Inferior parietal cortex (tissue), 1 donor: Measurements from ENCODE around the gene DNAJC13.

Source experiments
- DNase-seq: peaks from one replicate; pipeline ENCODE4 v3.0.0-alpha.2; 2016; ENCODE audit errors: extremely low spot score

The DNAJC13 gene

DNA sequence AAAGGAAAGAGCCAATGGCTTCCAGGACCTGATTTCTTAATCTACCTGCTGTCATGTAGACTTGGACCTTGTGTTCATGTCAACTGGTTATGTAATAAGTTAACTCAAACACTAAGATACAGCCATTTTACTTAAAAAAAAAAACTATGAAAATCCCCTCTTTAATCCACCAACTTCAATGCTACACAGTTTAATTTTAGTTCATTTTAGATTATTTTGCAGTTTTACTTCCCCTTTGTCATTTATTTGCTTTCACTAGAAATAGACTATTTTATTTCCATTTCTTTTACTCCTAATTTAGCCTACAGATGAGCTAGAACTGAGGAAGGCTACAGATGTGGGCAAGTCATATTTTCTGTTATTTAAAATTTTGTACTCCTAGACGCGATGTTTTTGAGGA, 10.7 kb upstream of the DNAJC13 start:
- DNase-seq: no peak

DNA sequence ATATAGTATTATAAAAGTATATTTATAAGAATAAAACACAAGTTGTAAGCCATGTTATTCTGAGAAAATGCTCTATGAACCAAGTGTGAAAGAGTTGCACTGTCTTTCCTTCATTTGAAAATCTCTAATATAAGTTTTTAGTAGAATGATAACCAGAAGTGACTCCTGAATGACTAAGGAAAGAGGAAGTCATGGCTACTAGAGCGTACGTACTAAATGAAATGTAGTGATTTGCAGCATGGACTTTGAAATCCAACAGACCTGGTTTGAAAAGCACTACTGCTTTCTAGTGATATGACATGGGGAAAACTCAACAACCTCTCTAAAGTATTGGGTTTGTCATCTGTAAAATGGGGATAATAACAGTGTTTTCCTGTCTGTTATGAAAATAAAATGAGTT, 10.3 kb upstream of the DNAJC13 start:
- no peak for DNase-seq

DNA sequence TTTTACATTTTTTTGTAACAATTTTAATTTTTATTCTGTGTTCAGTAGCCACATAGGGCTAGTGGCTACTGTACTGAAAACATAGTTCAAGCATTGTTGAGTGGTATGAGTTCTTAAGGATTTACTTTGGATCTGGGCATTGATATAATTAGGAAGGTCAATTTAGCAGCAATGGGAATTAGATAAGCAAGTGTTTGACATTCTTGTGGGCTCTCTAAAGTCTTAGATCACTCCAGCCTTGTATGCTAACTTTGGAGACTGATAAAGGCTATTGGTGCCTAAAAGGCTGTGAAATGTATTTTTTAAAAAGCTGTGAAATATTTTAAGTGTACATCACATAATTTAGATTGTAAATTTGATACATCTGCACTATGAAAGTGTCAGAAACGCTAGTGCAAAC, 2.5 kb upstream of the DNAJC13 start:
- DNase-seq: no peak

DNA sequence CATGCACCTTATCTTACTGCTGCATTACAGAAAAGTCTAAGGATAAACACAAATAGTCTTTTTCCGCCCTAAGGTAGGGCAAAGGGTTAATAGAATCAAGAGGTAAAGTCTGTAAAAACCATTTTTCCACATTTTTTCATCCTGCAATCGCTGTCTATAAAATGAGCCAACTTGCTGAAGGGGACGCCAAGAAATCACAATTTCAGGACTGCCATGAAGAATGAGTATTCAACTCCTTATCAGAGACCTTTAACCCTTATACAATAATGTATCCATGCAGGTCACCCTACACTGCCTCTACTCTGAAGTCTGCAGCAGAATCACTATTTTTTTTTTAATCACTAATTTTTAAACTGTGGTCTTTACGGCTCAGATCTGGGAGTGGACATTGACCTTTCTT, 1.1 kb upstream of the DNAJC13 start:
- DNase-seq: no peak

DNA sequence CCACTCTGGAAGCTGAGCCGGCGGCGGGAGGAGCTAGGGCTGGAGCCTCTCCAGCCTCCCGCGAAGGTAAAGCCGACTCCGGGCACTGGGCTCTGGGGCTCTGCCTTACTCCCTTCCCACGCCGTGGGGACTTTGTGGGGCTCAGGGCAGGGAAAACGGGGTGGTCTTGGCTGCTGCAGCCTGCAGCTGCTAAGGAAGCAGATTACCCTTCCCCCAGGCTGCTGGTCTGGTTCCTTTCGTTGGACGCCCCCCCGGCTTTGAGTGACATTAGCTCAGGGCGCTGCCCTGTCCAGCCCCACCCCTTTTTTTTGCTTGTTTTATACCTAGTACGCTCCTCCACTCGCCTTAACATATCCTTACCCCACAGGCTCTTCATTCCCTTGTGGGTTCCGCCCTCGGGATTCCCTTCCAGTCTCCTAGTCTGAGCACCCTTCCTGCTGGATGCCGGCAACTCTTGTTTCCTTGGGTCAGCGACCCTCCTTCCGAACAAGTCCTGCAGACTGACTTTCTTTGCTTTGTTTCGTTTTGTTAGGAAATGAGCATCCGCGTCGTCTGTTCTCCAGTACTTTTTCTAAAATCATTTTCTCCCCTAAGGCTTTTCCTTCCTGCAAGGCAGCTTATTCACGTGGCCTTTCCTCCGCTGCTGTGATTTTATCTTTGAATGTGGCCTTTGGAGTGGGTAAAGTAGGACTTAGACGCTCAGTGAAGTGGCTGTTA, 551 bp downstream of the DNAJC13 start:
- DNase-seq: peak; percentile 34

DNA sequence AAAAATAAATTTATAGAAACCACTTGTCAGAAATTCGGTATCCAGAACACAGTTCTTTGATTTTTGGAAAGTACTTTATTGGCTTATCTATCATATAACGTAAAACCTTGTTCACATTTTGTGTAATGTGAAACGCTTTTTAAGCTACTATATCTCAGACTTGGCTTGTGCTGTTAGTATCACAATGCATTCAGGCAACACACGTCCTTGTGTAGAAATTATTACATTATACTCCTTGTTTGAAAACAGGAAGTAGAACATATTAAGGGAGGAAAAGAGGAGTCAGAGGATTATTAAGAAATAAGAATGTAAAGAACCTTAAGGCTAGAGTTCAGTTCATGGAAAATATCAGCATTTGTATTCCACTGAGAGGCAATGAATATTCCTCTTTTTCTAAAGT, 1.6 kb downstream of the DNAJC13 start:
- no peak for DNase-seq

DNA sequence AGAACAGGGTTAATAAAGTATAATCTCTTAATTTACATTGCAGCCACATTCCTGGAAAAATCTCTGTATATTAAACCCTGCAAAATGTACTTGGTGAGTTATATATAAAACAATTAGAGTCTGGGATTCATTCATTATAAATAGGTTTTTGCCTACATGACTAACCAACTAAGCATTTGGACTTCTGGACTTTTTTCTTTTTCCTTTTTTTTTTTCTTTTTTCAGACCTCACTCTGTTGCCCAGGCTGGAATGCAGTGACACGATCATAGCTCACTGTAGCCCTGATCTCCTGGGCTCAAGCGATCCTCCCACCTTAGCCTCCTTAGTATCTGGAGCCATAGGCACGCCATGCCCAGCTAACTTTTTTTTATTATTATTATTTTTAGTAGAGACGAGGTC, 4.5 kb downstream of the DNAJC13 start:
- no peak for DNase-seq

DNA sequence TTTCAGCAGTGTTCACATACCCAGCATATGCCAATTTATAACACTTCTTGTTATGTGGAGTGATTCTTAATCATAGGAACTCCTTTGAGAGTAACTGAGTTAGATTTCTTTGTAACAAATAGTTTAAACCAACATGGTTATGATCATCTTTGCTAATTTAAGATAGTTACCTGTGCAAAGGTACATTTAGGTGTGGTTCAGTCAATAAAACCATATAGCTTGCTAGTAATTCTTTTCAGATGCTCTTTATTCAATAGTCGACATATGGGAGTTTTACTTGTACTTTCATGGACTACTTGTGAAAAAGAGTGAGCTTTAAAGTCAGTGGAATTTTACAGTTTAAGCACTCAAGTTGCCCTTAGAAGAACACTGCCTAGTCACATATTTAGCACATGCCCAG, 5.2 kb downstream of the DNAJC13 start:
- DNase-seq: no peak

DNA sequence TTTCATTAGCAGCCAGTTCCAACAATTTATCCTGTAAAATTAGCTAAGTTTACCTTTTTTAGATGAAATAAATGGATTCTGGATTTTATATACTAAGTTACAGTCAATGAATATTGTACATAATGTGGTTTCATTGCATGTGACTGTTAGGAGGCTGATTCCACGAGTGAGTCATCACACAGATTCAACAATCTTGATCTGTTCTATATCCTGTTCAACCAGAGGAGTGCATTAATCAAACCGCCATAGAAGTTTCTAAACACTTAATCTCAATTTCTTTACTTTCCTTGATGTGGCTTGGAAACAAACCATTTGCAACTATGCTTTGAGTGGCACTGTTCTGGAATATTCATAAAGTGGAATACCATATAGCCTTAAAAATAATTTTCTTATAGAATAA, 15.3 kb downstream of the DNAJC13 start:
- DNase-seq: no peak

DNA sequence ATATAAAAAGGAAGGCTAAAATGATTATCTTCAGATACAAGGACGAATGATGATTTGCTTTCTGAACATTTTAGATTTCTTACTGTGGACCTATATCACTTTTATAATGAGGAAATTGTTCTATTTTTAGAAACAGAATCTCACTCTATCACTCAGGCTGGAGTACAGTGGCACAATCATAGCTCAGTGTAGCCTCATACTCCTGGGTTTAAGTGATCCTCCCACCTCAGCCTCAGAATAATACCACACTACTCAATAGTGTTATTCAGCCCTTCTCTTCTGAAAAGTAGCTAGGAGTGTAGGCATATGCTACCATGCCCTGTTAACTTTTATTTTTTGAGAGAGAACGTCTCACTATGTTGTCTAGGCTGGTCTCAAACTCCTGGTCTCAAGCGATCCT, 15.8 kb downstream of the DNAJC13 start:
- no peak for DNase-seq

DNA sequence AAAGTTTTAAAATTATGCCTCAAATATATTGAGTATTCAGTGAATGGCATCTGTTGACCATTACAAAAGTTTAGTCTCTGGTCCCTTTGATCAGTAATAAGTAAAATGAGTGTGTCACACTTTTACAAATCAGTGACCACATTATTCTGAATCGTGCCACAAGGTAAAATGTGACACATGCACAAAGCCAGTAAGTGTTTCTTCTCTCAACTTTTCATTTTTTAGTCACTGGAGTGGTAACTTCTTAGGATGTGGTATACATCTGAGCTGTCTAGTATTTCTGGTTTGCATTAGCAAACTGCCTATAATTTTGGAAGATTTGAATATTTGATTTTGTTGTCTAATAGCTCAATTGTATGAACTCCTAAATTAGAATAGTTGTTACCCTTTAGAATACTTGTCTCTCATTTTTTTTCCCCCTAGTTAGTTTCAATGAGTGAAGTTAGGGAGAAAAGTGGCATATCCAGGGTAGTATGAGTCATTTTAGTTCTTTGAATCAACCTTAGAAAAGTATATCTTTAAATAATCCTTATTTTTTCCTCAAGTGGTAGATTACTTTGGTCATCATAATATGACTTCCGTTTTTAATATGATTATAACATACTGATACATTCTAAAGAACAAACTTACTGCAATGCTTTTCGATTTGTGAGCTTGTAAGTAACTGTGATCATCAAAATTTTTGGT, 18.1 kb downstream of the DNAJC13 start:
- no peak for DNase-seq

DNA sequence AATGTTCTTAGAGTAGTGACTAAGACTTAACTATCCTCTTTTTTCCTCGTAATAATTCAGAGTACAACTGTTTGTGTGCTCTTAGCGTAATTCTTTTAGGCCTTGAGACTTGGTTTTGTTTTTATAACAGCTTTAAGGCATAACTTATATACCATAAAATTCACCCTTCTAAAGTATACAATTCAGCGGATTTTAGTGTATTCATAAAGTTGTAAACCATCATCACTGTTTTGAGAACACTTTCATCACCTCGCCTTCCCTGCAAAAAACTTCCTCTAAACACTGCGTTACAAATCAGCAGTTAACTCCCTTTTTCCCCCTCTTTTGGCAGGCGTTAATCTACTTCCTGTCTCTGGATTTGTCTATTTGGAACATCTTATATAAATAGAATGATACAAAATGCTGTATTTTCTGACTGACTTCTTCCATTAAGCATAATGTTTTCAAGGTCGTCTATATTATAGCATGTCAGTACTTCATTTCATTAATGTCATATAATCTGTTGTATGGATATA, 18.7 kb downstream of the DNAJC13 start:
- DNase-seq: no peak

DNA sequence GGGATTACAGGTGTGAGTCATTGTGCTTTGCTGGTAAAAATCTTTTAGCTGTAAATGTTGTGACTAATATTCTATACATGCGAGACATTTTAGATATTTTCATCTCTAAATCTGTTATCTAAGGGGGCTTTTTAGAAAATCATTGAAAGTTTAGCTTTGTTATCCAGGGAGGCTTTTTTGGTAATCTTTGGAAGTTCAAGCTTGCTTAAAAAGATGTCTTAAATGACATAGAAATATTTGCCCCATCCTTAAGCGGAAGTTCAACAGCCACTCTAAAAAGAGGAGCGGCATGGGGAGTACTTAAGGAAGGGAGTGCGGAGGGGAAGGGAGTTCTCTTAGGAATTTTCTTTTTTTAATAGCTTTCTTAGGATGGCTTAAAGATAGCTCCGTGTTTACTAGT, 26.1 kb downstream of the DNAJC13 start:
- no peak for DNase-seq

DNA sequence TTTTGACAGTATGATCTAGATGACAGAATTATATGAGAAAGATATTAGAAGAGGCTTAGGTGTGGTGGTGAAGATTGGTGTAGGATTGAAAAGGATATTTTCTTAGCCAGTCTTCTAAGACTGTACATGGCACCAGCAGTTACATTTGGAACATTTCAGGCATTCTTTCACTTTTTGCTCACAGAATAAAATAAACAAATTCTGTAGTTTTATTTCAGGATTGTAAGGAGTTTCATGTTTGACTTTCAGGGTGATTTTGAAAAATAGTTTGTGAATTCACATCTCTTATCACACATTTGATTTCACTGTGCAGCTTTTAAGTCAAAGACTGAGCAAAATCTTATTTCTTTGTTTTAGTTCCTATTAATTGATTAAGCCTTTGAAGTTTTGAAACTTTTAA, 27.1 kb downstream of the DNAJC13 start:
- DNase-seq: no peak

DNA sequence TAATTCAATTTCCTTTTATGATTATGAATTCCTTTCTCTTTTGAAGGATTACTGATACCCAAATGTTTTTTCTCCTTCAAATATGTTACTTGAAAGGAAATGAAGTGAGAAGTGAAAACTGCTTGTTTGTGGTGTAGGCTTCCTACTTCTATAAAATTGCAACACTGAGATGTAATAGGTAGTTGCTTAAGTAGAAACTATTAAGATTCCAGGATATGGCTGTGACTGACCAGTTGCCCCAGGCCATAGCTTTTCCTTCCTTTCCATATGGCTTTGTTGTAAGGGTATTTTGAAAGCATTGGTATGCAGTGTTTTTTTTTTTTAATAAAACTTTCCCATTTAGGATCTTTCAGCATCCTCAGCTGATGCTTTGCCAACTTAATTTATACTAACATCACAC, 28.5 kb downstream of the DNAJC13 start:
- no peak for DNase-seq

DNA sequence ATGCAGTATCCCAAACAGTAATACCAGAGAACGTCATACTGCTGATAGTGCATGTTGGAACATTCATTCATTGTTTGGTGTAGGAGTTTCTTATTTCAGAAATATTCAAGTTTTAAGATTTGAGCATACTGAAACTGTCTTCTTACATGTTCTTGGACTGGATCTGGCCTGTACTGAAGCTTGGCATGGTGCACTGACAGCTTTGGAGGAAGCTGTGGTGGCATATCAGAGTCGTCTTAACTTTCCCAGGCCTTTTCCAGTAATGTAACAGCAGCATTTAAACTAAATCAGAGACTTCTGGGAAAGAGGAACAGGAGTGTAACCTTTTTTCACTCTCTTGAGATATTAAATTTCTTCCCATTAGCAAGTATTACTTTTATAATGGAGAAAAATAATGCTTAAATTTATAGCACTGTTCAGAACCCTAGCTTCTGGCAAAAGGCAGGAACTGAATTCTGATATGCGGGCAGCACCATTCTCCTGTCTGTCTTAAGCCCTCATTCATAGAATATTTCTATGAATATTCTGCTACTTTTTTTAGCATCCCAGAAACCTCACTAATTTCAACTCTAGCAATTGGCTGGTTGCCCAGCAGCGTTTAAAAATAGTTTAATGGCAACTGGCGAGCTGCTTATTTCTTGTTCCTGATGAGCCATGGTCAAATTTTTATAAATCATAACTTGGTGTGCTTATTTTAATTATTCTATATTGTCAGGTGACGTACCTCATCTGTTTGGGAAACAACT, 31.1 kb downstream of the DNAJC13 start:
- DNase-seq: no peak

DNA sequence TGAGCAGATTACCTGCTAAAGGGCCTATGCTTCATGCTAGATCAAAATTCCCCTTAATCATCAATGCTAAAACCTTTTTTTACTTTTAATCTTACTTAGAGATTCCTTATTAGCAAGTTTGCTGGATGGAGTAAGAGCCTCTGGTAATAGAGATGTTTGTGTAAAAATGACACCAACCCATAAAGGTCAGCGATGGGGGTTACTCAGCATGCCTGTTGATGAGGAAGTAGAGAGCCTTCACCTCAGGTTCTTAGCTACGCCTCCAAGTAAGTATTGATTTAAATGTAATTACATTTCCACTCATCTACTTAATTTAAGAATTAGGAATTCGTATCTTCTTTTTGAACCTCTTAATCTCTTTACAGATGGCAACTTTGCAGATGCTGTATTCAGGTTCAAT, 38.8 kb downstream of the DNAJC13 start:
- DNase-seq: no peak

DNA sequence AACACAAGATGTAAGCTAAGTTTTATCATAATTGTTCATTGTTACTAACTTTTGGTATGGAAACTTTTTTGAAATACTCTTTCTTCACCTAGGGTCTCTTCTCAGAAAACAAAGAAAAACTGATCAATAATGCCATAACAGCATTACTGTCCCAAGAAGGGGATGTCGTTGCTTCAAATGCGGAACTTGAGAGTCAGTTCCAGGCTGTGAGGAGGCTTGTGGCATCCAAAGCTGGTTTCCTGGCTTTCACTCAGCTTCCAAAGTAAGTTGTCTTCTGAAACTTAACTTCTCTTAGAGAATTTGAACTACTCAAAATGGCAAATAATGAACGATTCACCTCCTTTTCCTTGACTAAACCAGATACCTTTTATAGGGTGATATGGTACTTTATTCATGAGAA, 39.3 kb downstream of the DNAJC13 start:
- DNase-seq: no peak

DNA sequence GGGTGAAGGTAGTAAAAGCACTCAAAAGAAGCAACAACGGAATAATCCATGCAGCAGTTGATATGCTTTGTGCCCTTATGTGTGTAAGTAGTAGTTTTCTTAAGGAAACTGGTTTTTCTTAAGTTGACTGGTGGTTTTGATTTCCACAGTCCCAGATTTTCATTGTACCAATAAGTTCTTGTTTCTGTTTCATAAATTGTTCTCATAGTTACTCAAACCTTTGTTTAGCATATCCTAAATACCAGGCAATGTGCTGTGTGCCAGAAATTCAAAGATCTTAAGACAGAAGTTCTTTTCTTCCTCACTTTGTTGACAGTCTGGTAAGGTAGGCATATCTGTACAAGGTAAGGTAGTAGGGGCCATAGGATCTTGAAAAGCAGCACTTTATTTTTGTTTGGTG, 40.0 kb downstream of the DNAJC13 start:
- no peak for DNase-seq

DNA sequence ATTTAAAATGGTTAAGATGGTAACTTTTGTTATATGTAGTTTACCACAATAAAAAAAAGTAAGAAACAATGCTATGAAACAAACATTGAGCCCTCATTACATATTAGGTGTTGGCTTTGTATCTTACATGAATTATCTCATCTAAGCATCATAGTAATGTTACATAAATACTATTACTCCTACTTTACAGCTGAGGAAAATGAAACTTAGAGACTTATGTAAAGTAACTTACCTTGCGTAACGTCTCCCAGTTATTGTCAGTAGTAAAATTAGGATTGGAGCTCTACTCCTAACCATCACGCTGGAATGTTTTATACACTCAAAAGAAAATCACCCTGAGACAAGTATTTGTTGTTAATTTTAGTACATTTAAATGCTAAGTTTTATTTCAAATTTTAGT, 42.2 kb downstream of the DNAJC13 start:
- no peak for DNase-seq

DNA sequence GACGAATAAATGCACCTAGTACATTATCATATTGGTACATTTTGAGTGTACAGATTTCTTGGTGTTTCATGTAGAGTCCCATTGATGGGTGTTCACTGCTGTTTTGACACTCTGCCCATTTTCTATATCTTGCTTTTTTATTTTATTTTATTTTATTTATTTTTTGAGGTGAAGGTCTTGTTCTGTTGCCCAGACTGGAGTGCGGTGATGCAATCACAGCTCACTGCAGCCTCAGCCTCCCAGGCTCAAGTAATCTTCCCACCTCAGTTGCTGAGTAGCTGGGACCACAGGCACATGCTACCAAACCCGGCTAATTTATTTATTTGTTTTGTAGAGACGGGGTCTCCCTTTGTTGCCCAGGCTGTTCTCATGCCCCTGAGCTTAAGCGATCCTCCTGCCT, 44.2 kb downstream of the DNAJC13 start:
- no peak for DNase-seq

DNA sequence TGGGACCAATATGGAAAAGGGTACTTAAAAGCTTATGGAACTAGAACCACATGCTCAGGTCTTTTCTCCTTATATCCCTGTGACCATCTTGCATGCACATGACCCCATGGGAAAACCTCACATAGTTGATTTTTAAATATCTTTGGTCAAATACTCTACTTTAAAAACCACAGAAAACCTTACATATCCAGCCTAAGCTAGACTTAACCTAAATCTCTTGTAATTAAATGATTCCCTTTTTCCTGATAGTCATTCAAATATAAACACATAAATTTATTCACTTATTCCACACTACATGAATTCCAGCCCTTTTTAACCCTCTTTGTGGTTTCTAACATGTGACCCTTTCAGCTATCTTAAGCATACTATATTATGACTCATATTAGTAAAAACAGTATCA, 46.8 kb downstream of the DNAJC13 start:
- DNase-seq: no peak

DNA sequence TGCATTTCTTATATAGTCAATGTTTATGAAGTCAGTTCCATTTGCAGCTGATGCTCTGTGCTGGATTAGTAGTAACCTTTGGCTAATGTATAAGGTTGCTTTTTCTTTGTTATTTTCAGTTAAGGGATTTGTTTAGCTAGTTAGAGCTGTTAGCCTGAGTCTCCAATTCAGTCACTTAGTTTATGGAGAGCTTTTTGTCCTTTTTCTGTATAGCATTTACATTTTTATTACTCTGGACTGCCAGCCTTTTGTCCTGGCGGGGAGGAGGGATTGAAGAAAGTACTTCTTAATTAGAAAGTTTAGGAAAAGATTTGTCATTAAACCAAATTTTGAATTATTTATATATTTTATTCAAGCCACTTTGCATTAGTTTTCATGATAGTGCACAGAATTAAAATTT, 52.0 kb downstream of the DNAJC13 start:
- no peak for DNase-seq
